K562 (cell line): ENCODE results near the gene PPP1R12B.

ENCODE experiments used
- BRF2 ChIP-seq: IDR thresholded peaks from 3 replicates; pipeline ENCODE4 v1.6.1; 2011; ENCODE audit warnings: borderline replicate concordance, mild to moderate bottlenecking; ENCODE audit not compliant: insufficient read length, insufficient read depth
- CTCF ChIP-seq, 3 experiments: IDR thresholded peaks in 2 of 3; conservative IDR thresholded peaks in 1 of 3; 2 replicates each; pipeline ENCODE4 v1.5.1; 2011 to 2012; ENCODE audit warnings: low read length in 3 of 3, mild to moderate bottlenecking in 3 of 3, control low read depth in 2 of 3, improper control_type of control experiment in 1 of 3, inconsistent platforms in 1 of 3, low read depth in 1 of 3, mixed read lengths in 1 of 3, moderate library complexity in 1 of 3; ENCODE audit not compliant: insufficient read depth in 2 of 3
- DNMT1 ChIP-seq: fragments of 450-650 bp; IDR thresholded peaks from 2 replicates; pipeline ENCODE4 v1.6.1; 2016; ENCODE audit warnings: antibody characterized with exemption, mild to moderate bottlenecking
- FOXK2 ChIP-seq, 2 experiments: fragments of 450-650 bp; IDR thresholded peaks in 1 of 2; conservative IDR thresholded peaks in 1 of 2; 2 replicates each; pipeline ENCODE4 v1.6.1; 2016; ENCODE audit warnings: low read depth in 2 of 2, mild to moderate bottlenecking in 1 of 2
- POLR2A ChIP-seq: fragments of 450-650 bp; conservative IDR thresholded peaks from 2 replicates; pipeline ENCODE4 v1.6.1; 2016
- SIN3A ChIP-seq, 2 experiments: fragments of 150-350 bp in 1 of 2; IDR thresholded peaks; 2 replicates each; pipeline ENCODE4 v1.6.1; 2011 to 2016; ENCODE audit warnings: borderline replicate concordance in 2 of 2, low read depth in 2 of 2, low read length in 2 of 2, mild to moderate bottlenecking in 2 of 2, moderate library complexity in 2 of 2; ENCODE audit not compliant: control insufficient read depth in 1 of 2
- TAF15 ChIP-seq: fragments of 200-400 bp; formaldehyde crosslinking; IDR thresholded peaks from 2 replicates; pipeline ENCODE4 v1.6.1; 2017; ENCODE audit warnings: mild to moderate bottlenecking, low read depth, low read length, moderate library complexity
- ZNF174 ChIP-seq: fragments of 250-450 bp; sonication (Bioruptor Pico); IDR thresholded peaks from 2 replicates; pipeline ENCODE4 v1.4.0; 2020; ENCODE audit warnings: mild to moderate bottlenecking
- ZNF551 ChIP-seq: fragments of 250-450 bp; sonication (Bioruptor Pico); IDR thresholded peaks from 2 replicates; pipeline ENCODE4 v1.5.0; 2021; ENCODE audit warnings: mild to moderate bottlenecking, moderate library complexity

GRCh38 chr1:202586871-202587270 is 238.4 kb downstream of the PPP1R12B start:
- TF ChIP-seq FOXK2 (conservative IDR thresholded peaks at IDR 0.05 in 1 of 2, IDR thresholded peaks at IDR 0.05 in 1 of 2; ENCODE audit: low read depth in 2 of 2) = no peak
- no peak for TF ChIP-seq SIN3A (IDR thresholded peaks at IDR 0.05; ENCODE audit: borderline replicate concordance in 2 of 2, control insufficient read depth in 1 of 2, low read depth in 2 of 2, low read length in 2 of 2)
- TF ChIP-seq CTCF (IDR thresholded peaks at IDR 0.05 in 2 of 3, conservative IDR thresholded peaks at IDR 0.05 in 1 of 3; ENCODE audit: insufficient read depth in 2 of 3, low read depth in 1 of 3, low read length in 3 of 3) = no peak
- TF ChIP-seq ZNF551 (CRISPR knock-in tag) = no peak
- no peak for TF ChIP-seq BRF2
- no peak for TF ChIP-seq ZNF174 (CRISPR knock-in tag)
- TF ChIP-seq POLR2A = no peak
- TF ChIP-seq DNMT1 = no peak
- TF ChIP-seq TAF15 = no peak
